NT2/D1 (cell line): ENCODE results near the gene PHOSPHO2.
"Not testable (repeated sequence)": the region's sequence is repeated elsewhere in the genome, so short reads cannot be mapped to it uniquely, and the experiment has no call there.

Source experiments
- DNase-seq: peaks from one replicate; pipeline ENCODE4 v3.0.0-alpha.2; 2011; ENCODE audit warnings: low read depth, low spot score
- H3K27me3 ChIP-seq: 2 replicates; pipeline ENCODE4 v1.6.0; 2011; ENCODE audit warnings: mild to moderate bottlenecking; ENCODE audit not compliant: insufficient read length, insufficient read depth
- H3K36me3 ChIP-seq: 2 replicates; pipeline ENCODE4 v1.6.1; 2011; ENCODE audit warnings: mild to moderate bottlenecking, low read length, mixed read lengths; ENCODE audit not compliant: insufficient read depth, insufficient read length
- H3K4me1 ChIP-seq: 2 replicates; pipeline ENCODE4 v1.5.1; 2011; ENCODE audit not compliant: insufficient read depth, insufficient read length
- H3K4me3 ChIP-seq: 2 replicates; pipeline ENCODE4 v1.5.1; 2011; ENCODE audit warnings: low read depth; ENCODE audit not compliant: insufficient read length
- H3K9ac ChIP-seq: 2 replicates; pipeline ENCODE4 v1.6.0; 2011; ENCODE audit warnings: low read depth; ENCODE audit not compliant: insufficient read length
- H3K9me3 ChIP-seq: 2 replicates; pipeline ENCODE4 v1.5.1; 2011; ENCODE audit warnings: mild to moderate bottlenecking, low read length; ENCODE audit not compliant: insufficient read depth
- SUZ12 ChIP-seq: IDR thresholded peaks from 2 replicates; pipeline ENCODE4 v1.6.1; 2011; ENCODE audit not compliant: insufficient read length, insufficient read depth; ENCODE audit errors: extremely low read depth
- YY1 ChIP-seq: IDR thresholded peaks from 2 replicates; pipeline ENCODE4 v1.6.1; 2011; ENCODE audit not compliant: insufficient read length, insufficient read depth
- ZNF274 ChIP-seq: IDR thresholded peaks from 2 replicates; pipeline ENCODE4 v1.6.1; 2011; ENCODE audit warnings: mild to moderate bottlenecking, low read depth, low read length

PHOSPHO2 gene

DNA sequence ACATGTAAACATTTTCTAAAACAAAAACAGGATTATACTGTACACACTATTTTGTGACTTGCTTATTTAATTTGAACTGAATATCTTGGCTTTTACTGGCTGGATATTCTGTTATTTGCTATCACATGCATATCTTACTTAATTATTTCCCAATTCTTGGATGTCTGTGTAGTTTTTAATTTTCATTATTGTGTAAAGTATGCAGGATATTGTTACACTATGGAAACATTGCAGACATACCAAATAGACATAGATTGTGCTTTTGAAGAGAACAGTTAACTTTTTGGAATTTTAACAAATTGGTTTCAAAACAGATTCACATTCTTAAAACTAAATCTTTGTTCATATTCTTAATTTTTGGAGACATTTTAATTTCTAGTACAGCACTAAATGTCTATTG lies 2.1 kb downstream of the PHOSPHO2 start:
- no peak for DNase-seq
- peaks cover 4% of the 10 kb centered on the region for H3K27me3 ChIP-seq
- H3K4me3 ChIP-seq: no peak overlapping the region
- TF ChIP-seq ZNF274: no peak
- TF ChIP-seq SUZ12: no peak
- TF ChIP-seq YY1: no peak
- no peaks in the 10 kb centered on the region for H3K4me1 ChIP-seq
- no peaks in the 10 kb centered on the region for H3K9me3 ChIP-seq
- H3K36me3 ChIP-seq: peaks cover 35% of the 10 kb centered on the region
- no peak overlapping the region for H3K9ac ChIP-seq

DNA sequence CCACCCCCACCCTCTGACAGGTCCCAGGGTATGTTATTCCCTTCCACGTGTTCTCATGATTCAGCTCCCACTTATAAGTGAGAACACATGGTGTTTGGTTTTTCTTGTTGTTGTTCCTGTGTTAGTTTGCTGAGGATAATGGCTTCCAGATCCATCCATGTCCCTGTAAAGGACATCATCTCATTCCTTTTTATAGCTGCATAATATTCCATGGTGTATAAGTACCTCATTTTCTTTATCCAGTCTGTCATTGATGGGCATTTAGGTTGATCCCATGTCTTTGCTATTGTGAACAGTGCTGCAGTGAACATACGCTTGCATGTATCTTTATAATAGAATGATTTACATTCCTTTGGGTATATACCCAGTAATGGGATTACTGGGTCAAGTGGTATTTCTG lies 4.9 kb downstream of the PHOSPHO2 start:
- not testable (repeated sequence) for H3K9ac ChIP-seq, H3K4me3 ChIP-seq, DNase-seq, H3K9me3 ChIP-seq, H3K4me1 ChIP-seq, H3K27me3 ChIP-seq
- peaks cover 47% of the 10 kb centered on the region for H3K36me3 ChIP-seq

DNA sequence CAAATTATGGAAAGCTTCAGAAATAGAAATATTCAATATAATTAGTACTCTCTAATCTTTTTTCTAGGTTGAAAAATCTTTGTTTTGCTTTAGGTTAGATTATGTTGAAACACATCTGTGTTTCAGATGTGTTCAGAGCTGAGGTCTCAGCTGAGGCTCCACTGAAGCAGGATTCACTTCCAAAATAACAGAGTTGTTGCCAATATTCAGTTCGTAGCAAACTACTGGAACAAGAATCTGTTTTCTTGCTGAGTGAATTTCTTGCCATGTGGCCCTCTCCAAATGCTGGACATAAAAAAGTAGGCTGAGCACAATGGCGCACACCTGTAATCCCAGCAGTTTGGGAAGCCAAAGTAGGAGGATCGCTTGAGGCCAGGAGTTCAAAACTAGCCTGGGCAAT lies 8.7 kb downstream of the PHOSPHO2 start:
- Histone ChIP-seq H3K4me1 (no peaks in the 10 kb centered on the region), H3K4me3 (no peak overlapping the region), H3K36me3 (peaks cover 36% of the 10 kb centered on the region), H3K9me3 (no peaks in the 10 kb centered on the region), H3K9ac (no peak overlapping the region), H3K27me3 (no peaks in the 10 kb centered on the region)
- TF ChIP-seq YY1: no peak
- no peak for TF ChIP-seq ZNF274
- no peak for TF ChIP-seq SUZ12
- DNase-seq: no peak

DNA sequence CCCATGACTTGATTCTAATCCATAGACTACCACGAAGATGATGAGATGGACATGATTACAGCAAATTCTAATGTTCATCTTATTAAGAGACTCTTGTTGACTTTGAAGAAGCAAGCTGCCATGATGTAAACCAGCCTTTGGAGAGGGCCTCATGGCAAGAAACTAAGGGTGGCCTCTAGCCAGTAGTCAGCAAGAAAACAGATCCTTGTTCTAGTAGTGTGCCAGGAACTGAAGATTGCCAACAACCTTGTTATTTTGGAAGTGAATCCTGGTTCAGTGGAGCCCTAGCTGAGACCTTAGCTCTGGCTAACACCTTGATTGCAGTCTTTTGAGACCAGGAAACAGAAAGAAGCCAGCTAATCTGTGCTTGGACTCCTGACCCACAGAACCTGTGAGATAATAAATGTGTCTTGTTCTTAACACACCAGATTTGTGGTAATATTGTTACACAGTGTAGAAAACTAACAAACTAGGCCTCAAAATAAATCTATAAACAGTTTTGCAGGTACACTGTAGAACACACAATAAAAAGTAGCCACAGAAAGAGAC lies 10.0 kb downstream of the PHOSPHO2 start:
- H3K9me3 ChIP-seq: no peaks in the 10 kb centered on the region
- no peak overlapping the region for H3K9ac ChIP-seq
- no peak overlapping the region for H3K4me3 ChIP-seq
- no peaks in the 10 kb centered on the region for H3K4me1 ChIP-seq
- H3K27me3 ChIP-seq: no peaks in the 10 kb centered on the region
- H3K36me3 ChIP-seq: peaks cover 25% of the 10 kb centered on the region
- TF ChIP-seq YY1: no peak
- no peak for TF ChIP-seq SUZ12
- no peak for TF ChIP-seq ZNF274
- DNase-seq: no peak

DNA sequence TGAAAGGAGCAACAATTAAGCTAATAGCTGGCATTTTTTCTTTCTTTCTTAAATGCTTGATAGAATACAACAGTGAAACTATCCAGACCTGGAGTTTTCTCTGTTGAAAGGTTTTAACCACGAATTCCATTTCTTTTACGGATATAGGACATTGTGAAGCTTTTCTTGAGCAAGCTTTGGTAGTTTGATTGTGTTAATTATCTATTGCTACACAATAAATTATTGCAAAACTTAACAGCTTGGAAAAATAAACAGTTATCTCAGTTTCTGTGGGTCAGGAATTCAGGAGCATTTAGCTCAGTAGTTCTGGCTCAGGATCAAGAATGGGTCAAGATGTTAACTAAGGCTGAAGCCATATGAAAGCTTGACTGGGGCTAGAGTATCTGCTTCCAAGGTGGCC lies 11.7 kb downstream of the PHOSPHO2 start:
- Histone ChIP-seq H3K9me3 (no peaks in the 10 kb centered on the region), H3K4me1 (no peaks in the 10 kb centered on the region), H3K27me3 (no peaks in the 10 kb centered on the region), H3K4me3 (no peak overlapping the region), H3K36me3 (peaks cover 34% of the 10 kb centered on the region), H3K9ac (no peak overlapping the region)
- TF ChIP-seq ZNF274 (no peak), YY1 (no peak), SUZ12 (no peak)
- no peak for DNase-seq

DNA sequence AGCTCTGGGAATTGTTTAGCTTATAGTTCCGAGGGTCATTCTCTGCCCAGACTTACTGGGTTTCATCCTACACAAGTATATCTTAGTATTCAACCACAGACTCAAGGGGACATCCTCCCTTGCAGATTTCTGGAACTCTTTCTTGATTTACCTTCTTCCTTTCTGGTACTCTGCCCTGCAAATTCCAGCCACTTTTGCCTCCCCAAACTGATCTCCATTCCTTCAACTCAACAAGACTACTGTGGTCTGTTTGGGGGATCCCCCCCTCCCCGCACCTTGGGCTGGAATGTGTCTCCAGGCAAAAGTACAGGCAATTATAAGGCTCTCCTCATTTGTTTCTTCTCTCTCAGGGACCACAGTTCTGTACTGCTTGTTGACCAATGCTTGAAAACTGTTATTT lies 13.4 kb downstream of the PHOSPHO2 start:
- no peak for TF ChIP-seq YY1
- TF ChIP-seq SUZ12: no peak
- no peak for TF ChIP-seq ZNF274

GRCh38 chr2:169709331-169709730 lies 15.1 kb downstream of the PHOSPHO2 start:
- H3K27me3 ChIP-seq: no peaks in the 10 kb centered on the region
- H3K36me3 ChIP-seq: peaks cover 16% of the 10 kb centered on the region
- DNase-seq: no peak
- H3K4me1 ChIP-seq: no peaks in the 10 kb centered on the region
- H3K9me3 ChIP-seq: no peaks in the 10 kb centered on the region
- TF ChIP-seq YY1 (no peak), SUZ12 (no peak), ZNF274 (no peak)
- H3K4me3 ChIP-seq: no peak overlapping the region
- no peak overlapping the region for H3K9ac ChIP-seq

More for the DNA sequence above, 13.4 kb downstream of the PHOSPHO2 start:
- Histone ChIP-seq H3K4me3 (no peak overlapping the region), H3K9ac (no peak overlapping the region), H3K9me3 (no peaks in the 10 kb centered on the region), H3K27me3 (no peaks in the 10 kb centered on the region), H3K36me3 (peaks cover 27% of the 10 kb centered on the region), H3K4me1 (no peaks in the 10 kb centered on the region)
- DNase-seq: no peak

DNA sequence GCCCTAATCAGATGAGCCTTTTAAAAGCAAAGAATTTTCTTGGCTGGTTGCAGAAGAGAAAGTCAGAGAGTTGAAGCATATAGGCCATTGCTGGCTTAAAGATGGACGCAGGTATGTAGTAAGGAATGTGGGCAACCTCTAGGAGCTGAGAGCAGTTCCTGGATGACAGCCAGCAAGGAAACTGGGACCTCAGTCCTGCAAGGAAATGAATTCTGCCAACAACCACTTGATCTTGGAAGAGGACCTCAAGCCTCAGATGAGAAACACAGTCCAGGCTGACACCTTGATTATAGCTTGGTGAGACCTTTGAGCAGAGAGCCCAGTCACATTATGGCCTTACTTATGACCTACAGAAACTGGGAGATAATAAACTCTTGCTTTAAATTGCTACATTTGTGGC lies 15.7 kb downstream of the PHOSPHO2 start:
- no peak for TF ChIP-seq ZNF274
- TF ChIP-seq SUZ12: no peak
- TF ChIP-seq YY1: no peak
- H3K9me3 ChIP-seq: no peaks in the 10 kb centered on the region
- DNase-seq: no peak
- no peaks in the 10 kb centered on the region for H3K27me3 ChIP-seq
- peaks cover 14% of the 10 kb centered on the region for H3K36me3 ChIP-seq
- no peaks in the 10 kb centered on the region for H3K4me1 ChIP-seq
- no peak overlapping the region for H3K4me3 ChIP-seq
- no peak overlapping the region for H3K9ac ChIP-seq
